Neural crest cell (in vitro differentiated cells): ENCODE data around the gene OR5B21. TPM values are rescaled to one million over a fixed set of nuclear protein-coding genes. Genes with fewer than 3 reads are reported as not detected.

Experiments
- DNase-seq: peaks from one replicate; pipeline ENCODE4 v3.0.0; 2021; ENCODE audit warnings: low read depth, mixed read lengths, low spot score
- H3K27ac Mint-ChIP-seq: one replicate; pipeline ENCODE4 v1.8.0; 2021; ENCODE audit warnings: mild to moderate bottlenecking, mixed read lengths; ENCODE audit not compliant: unreplicated experiment
- H3K27me3 Mint-ChIP-seq: 2 replicates; pipeline ENCODE4 v1.8.0; 2021; ENCODE audit warnings: low read depth, mild to moderate bottlenecking, mixed read lengths
- H3K36me3 Mint-ChIP-seq: 2 replicates; pipeline ENCODE4 v1.8.0; 2021; ENCODE audit warnings: low read depth, mild to moderate bottlenecking, mixed read lengths
- H3K4me1 Mint-ChIP-seq: 2 replicates; pipeline ENCODE4 v1.8.0; 2021; ENCODE audit warnings: mixed read lengths
- H3K4me3 Mint-ChIP-seq: one replicate; pipeline ENCODE4 v1.8.0; 2021; ENCODE audit warnings: mild to moderate bottlenecking, mixed read lengths
- H3K9me3 Mint-ChIP-seq: 2 replicates; pipeline ENCODE4 v1.8.0; 2021; ENCODE audit warnings: mixed read lengths
- total RNA-seq: library from RNA; stranded (reverse); gene quantifications from 2 replicates; pipeline ENCODE4 v1.2.1, GENCODE V29; 2021
- TF ChIP-seq, protein P1 (sequence below): fragments of 200-600 bp; sonication (generic); conservative IDR thresholded peaks from 2 replicates; pipeline ENCODE4 v1.5.0; 2021; ENCODE audit warnings: antibody characterized with exemption, mild to moderate bottlenecking

The OR5B21 gene
- total RNA-seq, 1 donor from 2014 or later = not detected

GRCh38 chr11:58503361-58503856 lies 4.5 kb downstream of the OR5B21 start:
- peaks cover 50% of the 10 kb centered on the region for H3K27me3 Mint-ChIP-seq

DNA sequence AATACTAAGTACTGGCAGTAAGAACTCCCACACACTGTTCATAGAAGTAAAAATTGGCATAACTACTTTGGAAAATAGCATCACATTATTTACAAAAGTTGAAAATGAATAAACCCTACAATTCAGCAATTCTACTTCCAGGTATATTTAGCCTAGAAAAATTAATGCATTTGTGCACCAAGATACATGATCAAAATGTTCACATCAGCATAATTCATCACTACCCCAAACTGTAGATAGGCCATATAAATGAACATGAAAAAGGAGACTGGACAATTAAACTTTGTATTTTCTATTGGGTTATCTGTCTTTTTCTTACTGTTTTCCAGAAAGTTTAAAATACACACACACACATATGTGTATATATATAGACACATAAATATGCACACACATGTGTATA lies 5.9 kb downstream of the OR5B21 start:
- no peaks in the 10 kb centered on the region for H3K36me3 Mint-ChIP-seq
- no peak for DNase-seq
- no peak overlapping the region for H3K4me3 Mint-ChIP-seq
- peaks cover 48% of the 10 kb centered on the region for H3K27me3 Mint-ChIP-seq
- TF ChIP-seq, protein P1, sequence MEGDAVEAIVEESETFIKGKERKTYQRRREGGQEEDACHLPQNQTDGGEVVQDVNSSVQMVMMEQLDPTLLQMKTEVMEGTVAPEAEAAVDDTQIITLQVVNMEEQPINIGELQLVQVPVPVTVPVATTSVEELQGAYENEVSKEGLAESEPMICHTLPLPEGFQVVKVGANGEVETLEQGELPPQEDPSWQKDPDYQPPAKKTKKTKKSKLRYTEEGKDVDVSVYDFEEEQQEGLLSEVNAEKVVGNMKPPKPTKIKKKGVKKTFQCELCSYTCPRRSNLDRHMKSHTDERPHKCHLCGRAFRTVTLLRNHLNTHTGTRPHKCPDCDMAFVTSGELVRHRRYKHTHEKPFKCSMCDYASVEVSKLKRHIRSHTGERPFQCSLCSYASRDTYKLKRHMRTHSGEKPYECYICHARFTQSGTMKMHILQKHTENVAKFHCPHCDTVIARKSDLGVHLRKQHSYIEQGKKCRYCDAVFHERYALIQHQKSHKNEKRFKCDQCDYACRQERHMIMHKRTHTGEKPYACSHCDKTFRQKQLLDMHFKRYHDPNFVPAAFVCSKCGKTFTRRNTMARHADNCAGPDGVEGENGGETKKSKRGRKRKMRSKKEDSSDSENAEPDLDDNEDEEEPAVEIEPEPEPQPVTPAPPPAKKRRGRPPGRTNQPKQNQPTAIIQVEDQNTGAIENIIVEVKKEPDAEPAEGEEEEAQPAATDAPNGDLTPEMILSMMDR = no peak
- H3K27ac Mint-ChIP-seq = no peak overlapping the region
- H3K9me3 Mint-ChIP-seq = no peaks in the 10 kb centered on the region
- no peaks in the 10 kb centered on the region for H3K4me1 Mint-ChIP-seq

More at GRCh38 chr11:58503361-58503856, 4.5 kb downstream of the OR5B21 start:
- H3K4me1 Mint-ChIP-seq = no peaks in the 10 kb centered on the region
- DNase-seq = no peak
- no peak overlapping the region for H3K4me3 Mint-ChIP-seq
- TF ChIP-seq, protein P1 = no peak
- H3K9me3 Mint-ChIP-seq = no peaks in the 10 kb centered on the region
- H3K36me3 Mint-ChIP-seq = no peaks in the 10 kb centered on the region
- no peak overlapping the region for H3K27ac Mint-ChIP-seq

DNA sequence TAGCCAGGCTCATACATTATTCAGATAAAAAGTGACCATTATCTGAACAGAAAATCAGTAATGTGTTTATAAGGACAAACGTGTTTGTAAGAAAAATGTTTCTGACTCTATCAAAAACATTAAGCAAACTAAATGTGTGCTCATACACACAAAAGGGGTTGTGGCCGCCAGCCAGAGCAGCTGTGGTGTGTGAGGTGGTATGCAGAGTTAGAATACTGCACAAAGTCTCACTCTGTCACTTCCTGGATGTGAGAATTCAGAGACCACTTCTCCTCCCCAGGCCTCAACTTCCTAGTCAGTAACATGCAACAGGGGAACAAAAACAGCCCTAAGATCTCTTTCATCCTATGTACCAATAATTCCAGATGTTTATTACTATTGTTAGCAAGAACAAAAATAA lies 9.4 kb downstream of the OR5B21 start:
- no peaks in the 10 kb centered on the region for H3K9me3 Mint-ChIP-seq

GRCh38 chr11:58497951-58498350 lies 10.0 kb downstream of the OR5B21 start:
- Mint-ChIP-seq H3K36me3 (no peaks in the 10 kb centered on the region), H3K4me3 (no peak overlapping the region), H3K27ac (no peak overlapping the region), H3K9me3 (no peaks in the 10 kb centered on the region), H3K4me1 (no peaks in the 10 kb centered on the region), H3K27me3 (peaks cover 58% of the 10 kb centered on the region)
- TF ChIP-seq, protein P1 = no peak
- DNase-seq = no peak

More for the DNA sequence above, 9.4 kb downstream of the OR5B21 start:
- TF ChIP-seq, protein P1 = no peak
- H3K27me3 Mint-ChIP-seq = peaks cover 63% of the 10 kb centered on the region
- no peak overlapping the region for H3K4me3 Mint-ChIP-seq
- no peaks in the 10 kb centered on the region for H3K36me3 Mint-ChIP-seq
- DNase-seq = no peak
- no peak overlapping the region for H3K27ac Mint-ChIP-seq
- H3K4me1 Mint-ChIP-seq = no peaks in the 10 kb centered on the region

DNA sequence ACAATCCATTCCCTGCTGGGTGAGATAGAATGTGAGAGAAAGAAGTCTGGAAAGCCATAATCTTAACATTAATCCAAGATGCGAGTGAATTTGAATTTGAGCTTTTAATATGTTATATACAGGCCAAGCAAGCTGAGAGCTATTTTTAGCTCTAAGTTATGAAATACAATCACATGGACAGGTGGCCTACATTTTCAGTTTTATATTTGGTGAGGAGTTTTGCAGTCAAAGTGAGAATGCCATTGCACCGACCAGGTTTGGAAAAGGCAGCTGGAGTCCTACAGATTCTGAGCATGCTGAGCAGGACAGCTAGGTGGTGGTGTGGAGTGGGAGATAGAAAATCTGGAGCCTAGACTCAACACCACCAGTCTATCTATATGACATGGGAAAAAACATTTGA lies 12.0 kb downstream of the OR5B21 start:
- DNase-seq = no peak
- no peaks in the 10 kb centered on the region for H3K4me1 Mint-ChIP-seq
- peaks cover 59% of the 10 kb centered on the region for H3K27me3 Mint-ChIP-seq
- no peak overlapping the region for H3K4me3 Mint-ChIP-seq
- no peaks in the 10 kb centered on the region for H3K9me3 Mint-ChIP-seq
- H3K27ac Mint-ChIP-seq = no peak overlapping the region
- TF ChIP-seq, protein P1 = no peak
- no peaks in the 10 kb centered on the region for H3K36me3 Mint-ChIP-seq
